K562 (cell line): Measurements from ENCODE around the gene WDR5B. TPM values are rescaled to one million over a fixed set of nuclear protein-coding genes. Genes with fewer than 3 reads are reported as not detected.

Source experiments
- ATAC-seq: fragments of 200-7000 bp; cut with Tn5 transposase; 3 replicates; pipeline ENCODE4 v1.9.1; 2020; ENCODE audit warnings: moderate library complexity
- BruUV-seq: library from RNA; stranded (reverse); fragments of 400-500 nt; replicated peaks from 2 replicates; lab custom pipeline; 2021; lab: Mats Ljungman, UMichigan
- CTCF ChIA-PET: fragments of 300-600 bp; formaldehyde crosslinking; extraction: SDS; loops from one replicate; lab custom pipeline; 2021; ENCODE audit warnings: low intra/inter-chr PET ratio; lab: Yijun Ruan, JAX
- POLR2A ChIA-PET: fragments of 300-600, 350-650 bp; sonication (Branson Sonifier 250); formaldehyde crosslinking; extraction: SDS; loops from one replicate; lab custom pipeline; 2021; ENCODE audit warnings: antibody characterized with exemption, inconsistent platforms; lab: Yijun Ruan, JAX
- DNase-seq, 4 experiments: peaks; one replicate each; pipeline versions ENCODE4 v3.0.0 to v3.0.0-alpha.2; 2011 to 2018; ENCODE audit warnings: low spot score in 3 of 4, mixed read lengths in 3 of 4; ENCODE audit errors: extremely low read depth in 1 of 4
- FAIRE-seq: peaks from 2 replicates; lab custom pipeline; 2011; peaks lifted over from hg19 to GRCh38; lab: Jason Lieb, UNC
- H2AFZ ChIP-seq: 2 replicates; pipeline ENCODE4 v1.6.0; 2011; ENCODE audit warnings: low read depth, low read length, control low read depth, inconsistent platforms
- H3K27ac ChIP-seq: fragments of 200-600 bp; 3 replicates; pipeline ENCODE4 v1.8.0; 2011; ENCODE audit warnings: low read depth, mild to moderate bottlenecking, control low read depth, inconsistent platforms, low read length, moderate library complexity, mixed read lengths; ENCODE audit errors: extremely low read depth
- H3K27me3 ChIP-seq, 2 experiments: fragments of 300-600 bp in 1 of 2; 2 replicates in 1 of 2; 3 replicates in 1 of 2; pipeline versions ENCODE4 v1.6.0 to v1.8.0; 2011; ENCODE audit warnings: inconsistent platforms in 2 of 2, low read length in 2 of 2, mild to moderate bottlenecking in 1 of 2, mixed read lengths in 1 of 2, moderate library complexity in 1 of 2; ENCODE audit not compliant: control insufficient read depth in 2 of 2, insufficient read depth in 2 of 2
- H3K36me3 ChIP-seq: fragments of 300-600 bp; 3 replicates; pipeline ENCODE4 v1.8.0; 2011; ENCODE audit warnings: mild to moderate bottlenecking, low read length, inconsistent platforms; ENCODE audit not compliant: control insufficient read depth, insufficient read depth
- H3K4me1 ChIP-seq, 2 experiments: fragments of 200-600 bp in 1 of 2; replicated peaks in 1 of 2; 2 replicates in 1 of 2; 3 replicates in 1 of 2; pipeline versions ENCODE4 v1.5.1 to v1.8.0; 2011; ENCODE audit warnings: inconsistent platforms in 2 of 2, low read length in 2 of 2, mild to moderate bottlenecking in 1 of 2, mixed read lengths in 1 of 2, moderate library complexity in 1 of 2; ENCODE audit not compliant: control insufficient read depth in 2 of 2, insufficient read depth in 2 of 2
- H3K4me2 ChIP-seq: 2 replicates; pipeline ENCODE4 v1.6.1; 2011; ENCODE audit warnings: low read length, control low read depth, inconsistent platforms, mixed read lengths; ENCODE audit not compliant: insufficient read depth
- H3K4me3 ChIP-seq: fragments of 200-600 bp; sonication (generic), shearing (Covaris generic); 2 replicates; pipeline ENCODE4 v1.5.1; 2016; ENCODE audit warnings: control low read depth, inconsistent platforms
- H3K79me2 ChIP-seq: fragments of 200-600 bp; 3 replicates; pipeline ENCODE4 v1.8.0; 2011; ENCODE audit warnings: low read length, inconsistent platforms; ENCODE audit not compliant: control insufficient read depth, insufficient read depth
- H3K9ac ChIP-seq, 2 experiments: 2 replicates each; pipeline versions ENCODE4 v1.6.0 to v1.6.1; 2011; ENCODE audit warnings: low read depth in 2 of 2, low read length in 2 of 2, control low read depth in 1 of 2, inconsistent platforms in 1 of 2, mild to moderate bottlenecking in 1 of 2, mixed read lengths in 1 of 2; ENCODE audit not compliant: insufficient read depth in 1 of 2
- H3K9me1 ChIP-seq: one replicate; pipeline ENCODE4 v1.6.0; 2011; ENCODE audit warnings: inconsistent platforms, mild to moderate bottlenecking, low read length, moderate library complexity; ENCODE audit not compliant: control insufficient read depth, insufficient read depth
- H3K9me3 ChIP-seq: replicated peaks from 2 replicates; pipeline ENCODE4 v1.5.1; 2011; ENCODE audit warnings: low read depth, low read length, inconsistent platforms; ENCODE audit not compliant: control insufficient read depth, insufficient read depth
- H4K20me1 ChIP-seq: replicated peaks from 2 replicates; pipeline ENCODE4 v1.6.1; 2011; ENCODE audit warnings: low read length, inconsistent platforms, mixed read lengths; ENCODE audit not compliant: control insufficient read depth, insufficient read depth
- PCBP1 ChIP-seq: fragments of 200-400 bp; formaldehyde crosslinking; IDR thresholded peaks from 2 replicates; pipeline ENCODE4 v1.6.1; 2018; ENCODE audit warnings: mild to moderate bottlenecking, low read depth, low read length; ENCODE audit not compliant: poor library complexity, severe bottlenecking
- YY1 ChIP-seq, 3 experiments: IDR thresholded peaks; 2 replicates each; pipeline ENCODE4 v1.6.1; 2011; ENCODE audit warnings: low read length in 2 of 3, mild to moderate bottlenecking in 2 of 3, moderate library complexity in 2 of 3, borderline replicate concordance in 1 of 3, control low read depth in 1 of 3, low read depth in 1 of 3; ENCODE audit not compliant: insufficient read depth in 3 of 3, insufficient replicate concordance in 2 of 3, control insufficient read depth in 1 of 3, insufficient read length in 1 of 3; ENCODE audit errors: extremely low read depth in 1 of 3
- ZNF830 ChIP-seq: fragments of 250-450 bp; sonication (Bioruptor Pico); IDR thresholded peaks from 2 replicates; pipeline ENCODE4 v1.5.0; 2021; ENCODE audit warnings: mild to moderate bottlenecking
- WGBS: fragments of 100-300 bp; shearing (Covaris generic); methylation state at CpG from one replicate; pipeline ENCODE4 v1.1.6; 2016; ENCODE audit warnings: low coverage, mixed read lengths; ENCODE audit not compliant: insufficient coverage; ENCODE audit errors: missing lambda C conversion rate; 5-methylcytosine and 5-hydroxymethylcytosine counted together
- in situ Hi-C: fragments of 300-500 bp; cut with MboI; formaldehyde crosslinking; loops from 4 replicates; pipeline ENCODE4 v1.15.0; 2018; ENCODE audit warnings: inconsistent platforms, mixed read lengths
- intact Hi-C: fragments of 100-400 bp; cut with micrococcal nuclease; formaldehyde crosslinking; loops from 2 replicates; pipeline ENCODE4 v1.14.2; 2022
- polyA plus RNA-seq, 8 experiments: library from polyadenylated mRNA; depleted of rRNA in 4 of 8; stranded (reverse) in 5 of 8; unstranded in 3 of 8; fragments of >200 nt; fragmentation: Nextera tagmentation in 2 of 8; fragmentation: Illumina TruSeq in 1 of 8; extraction: Ambion mirVana in 2 of 8; extraction: Trizol in 1 of 8; gene quantifications; 2 replicates each; pipeline versions ENCODE4 v1.2.1 to v1.2.3, GENCODE V29; 2011 to 2014; ENCODE audit warnings: inconsistent platforms in 1 of 8, missing spikeins in 1 of 8
- total RNA-seq, 7 experiments: library from RNA; depleted of rRNA in 6 of 7; stranded (reverse); fragments of >200 nt in 6 of 7; fragmentation: Illumina TruSeq in 2 of 7; extraction: Trizol in 2 of 7; gene quantifications; 2 replicates each; pipeline versions ENCODE4 v1.2.1 to v1.2.3, GENCODE V29; 2011 to 2021; ENCODE audit warnings: low replicate concordance in 1 of 7
- TF ChIP-seq, protein P1 (sequence below): fragments of 200-800 bp; sonication (Bioruptor generic); IDR thresholded peaks from 2 replicates; pipeline ENCODE4 v1.6.1; 2016; ENCODE audit warnings: missing genetic modification characterization, missing compliant biosample characterization

WDR5B gene
- total and polyA plus RNA-seq, 9 of the 15 experiments (the other 6 are each of a cell fraction or from before 2014, with no cell fraction given), result 2.8 to 10.1 (median 4.2) TPM

DNA sequence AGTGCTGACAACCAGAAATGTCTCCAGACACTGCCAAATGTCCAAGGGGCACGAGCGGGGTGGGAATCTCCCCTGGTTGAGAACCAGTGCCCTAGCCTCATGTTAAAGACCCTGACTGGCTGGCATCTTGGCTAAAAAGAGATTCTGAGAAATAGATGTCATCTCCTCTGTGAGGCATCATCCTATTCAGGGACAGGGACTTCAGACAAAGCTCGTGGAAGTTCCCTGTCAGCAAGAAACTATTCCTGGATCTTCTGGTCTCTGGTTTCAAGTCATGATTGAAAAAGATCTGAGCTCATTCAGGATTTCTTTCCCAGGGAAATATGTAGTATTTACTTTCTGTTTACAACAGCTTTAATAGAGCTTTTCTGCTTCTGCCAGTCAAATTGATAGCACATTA lies 10.8 kb downstream of the WDR5B start:
- Histone ChIP-seq H3K4me3 (no peak overlapping the region), H3K9ac (no peak overlapping the region), H3K4me2 (no peak overlapping the region), H3K27me3 (no peaks in the 10 kb centered on the region), H3K36me3 (peaks cover 70% of the 10 kb centered on the region), H2AFZ (no peak overlapping the region), H3K9me1 (no peaks in the 10 kb centered on the region), H3K79me2 (peaks cover 3% of the 10 kb centered on the region; the same call in 2 of the 3 replicates), H3K9me3 (no peaks in the 10 kb centered on the region), H3K4me1 (no peaks in the 10 kb centered on the region; a peak in 2 of 5 replicates), H3K27ac (no peak overlapping the region), H4K20me1 (no peaks in the 10 kb centered on the region; the same call in 1 of the 2 replicates)
- WGBS, result 95% methylated on average over 3 of the region's 3 CpGs
- POLR2A ChIA-PET, result interaction anchor here (0.6 to 1.0 kb wide), 3 partner anchors 11 to 883 kb away, joined by 3 to 4 read pairs (median 3); partner anchors contain the start of gene WDR5B
- ATAC-seq, result no peak
- no peak for TF ChIP-seq ZNF830 (CRISPR knock-in tag)
- TF ChIP-seq PCBP1, result no peak
- BruUV-seq, result no TSS peak
- in situ Hi-C loops, result no loop called here
- no peak for DNase-seq
- no peak for FAIRE-seq
- CTCF ChIA-PET, result no interaction called here
- intact Hi-C loops, result no loop called here

DNA sequence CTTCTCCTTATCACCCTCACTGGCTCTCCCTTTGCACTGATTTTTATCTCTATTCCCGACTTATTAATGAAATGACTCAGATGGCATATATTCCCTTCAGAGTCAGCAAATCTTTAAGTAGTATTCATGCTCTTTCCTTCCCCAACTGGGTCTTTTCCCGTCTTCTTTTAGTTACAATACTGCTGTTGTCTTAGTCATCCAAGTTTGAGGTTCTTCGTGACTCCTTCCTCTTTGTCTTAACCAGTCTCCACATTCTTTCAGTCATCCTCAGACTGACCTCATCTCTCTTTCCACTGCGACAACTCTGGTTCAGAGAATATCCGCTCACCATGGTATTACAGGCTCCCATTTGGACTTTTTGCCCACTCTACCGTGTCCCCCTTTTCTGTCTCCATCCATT lies 12.4 kb downstream of the WDR5B start:
- no peak for DNase-seq
- Histone ChIP-seq H3K79me2 (peaks cover 3% of the 10 kb centered on the region; the same call in 2 of the 3 replicates), H3K4me1 (no peaks in the 10 kb centered on the region), H4K20me1 (no peaks in the 10 kb centered on the region), H3K9ac (no peak overlapping the region), H3K4me2 (no peak overlapping the region), H3K27ac (no peak overlapping the region), H3K9me3 (no peaks in the 10 kb centered on the region), H3K9me1 (no peaks in the 10 kb centered on the region), H3K36me3 (peaks cover 56% of the 10 kb centered on the region), H3K27me3 (no peaks in the 10 kb centered on the region)
- no TSS peak for BruUV-seq
- intact Hi-C loops (no loop called here), in situ Hi-C loops (no loop called here)
- ATAC-seq, result no peak
- CTCF ChIA-PET, result no interaction called here
- 80% methylated on average over 6 of the region's 6 CpGs for WGBS
- no peak for TF ChIP-seq YY1 (IDR thresholded peaks at IDR 0.05; ENCODE audit: borderline replicate concordance in 1 of 3, control insufficient read depth in 1 of 3, extremely low read depth in 1 of 3, insufficient read depth in 3 of 3, insufficient read length in 1 of 3, insufficient replicate concordance in 2 of 3, low read depth in 1 of 3, low read length in 2 of 3)
- TF ChIP-seq, protein P1, sequence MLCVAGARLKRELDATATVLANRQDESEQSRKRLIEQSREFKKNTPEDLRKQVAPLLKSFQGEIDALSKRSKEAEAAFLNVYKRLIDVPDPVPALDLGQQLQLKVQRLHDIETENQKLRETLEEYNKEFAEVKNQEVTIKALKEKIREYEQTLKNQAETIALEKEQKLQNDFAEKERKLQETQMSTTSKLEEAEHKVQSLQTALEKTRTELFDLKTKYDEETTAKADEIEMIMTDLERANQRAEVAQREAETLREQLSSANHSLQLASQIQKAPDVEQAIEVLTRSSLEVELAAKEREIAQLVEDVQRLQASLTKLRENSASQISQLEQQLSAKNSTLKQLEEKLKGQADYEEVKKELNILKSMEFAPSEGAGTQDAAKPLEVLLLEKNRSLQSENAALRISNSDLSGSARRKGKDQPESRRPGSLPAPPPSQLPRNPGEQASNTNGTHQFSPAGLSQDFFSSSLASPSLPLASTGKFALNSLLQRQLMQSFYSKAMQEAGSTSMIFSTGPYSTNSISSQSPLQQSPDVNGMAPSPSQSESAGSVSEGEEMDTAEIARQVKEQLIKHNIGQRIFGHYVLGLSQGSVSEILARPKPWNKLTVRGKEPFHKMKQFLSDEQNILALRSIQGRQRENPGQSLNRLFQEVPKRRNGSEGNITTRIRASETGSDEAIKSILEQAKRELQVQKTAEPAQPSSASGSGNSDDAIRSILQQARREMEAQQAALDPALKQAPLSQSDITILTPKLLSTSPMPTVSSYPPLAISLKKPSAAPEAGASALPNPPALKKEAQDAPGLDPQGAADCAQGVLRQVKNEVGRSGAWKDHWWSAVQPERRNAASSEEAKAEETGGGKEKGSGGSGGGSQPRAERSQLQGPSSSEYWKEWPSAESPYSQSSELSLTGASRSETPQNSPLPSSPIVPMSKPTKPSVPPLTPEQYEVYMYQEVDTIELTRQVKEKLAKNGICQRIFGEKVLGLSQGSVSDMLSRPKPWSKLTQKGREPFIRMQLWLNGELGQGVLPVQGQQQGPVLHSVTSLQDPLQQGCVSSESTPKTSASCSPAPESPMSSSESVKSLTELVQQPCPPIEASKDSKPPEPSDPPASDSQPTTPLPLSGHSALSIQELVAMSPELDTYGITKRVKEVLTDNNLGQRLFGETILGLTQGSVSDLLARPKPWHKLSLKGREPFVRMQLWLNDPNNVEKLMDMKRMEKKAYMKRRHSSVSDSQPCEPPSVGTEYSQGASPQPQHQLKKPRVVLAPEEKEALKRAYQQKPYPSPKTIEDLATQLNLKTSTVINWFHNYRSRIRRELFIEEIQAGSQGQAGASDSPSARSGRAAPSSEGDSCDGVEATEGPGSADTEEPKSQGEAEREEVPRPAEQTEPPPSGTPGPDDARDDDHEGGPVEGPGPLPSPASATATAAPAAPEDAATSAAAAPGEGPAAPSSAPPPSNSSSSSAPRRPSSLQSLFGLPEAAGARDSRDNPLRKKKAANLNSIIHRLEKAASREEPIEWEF (CRISPR knock-in tag), result no peak
- TF ChIP-seq, all 486 proteins: peak for 0
- H3K4me3 ChIP-seq, result no peak overlapping the region
- POLR2A ChIA-PET, result no interaction called here
- no peak for FAIRE-seq
- H2AFZ ChIP-seq, result no peak overlapping the region
